HCT116 (cell line): Measurements from ENCODE around the gene DHRS13.
A peak's percentile ranks its signal among the peaks of the same experiment; 100 is the strongest.

Experiments
- CEBPB ChIP-seq: IDR thresholded peaks from 2 replicates; pipeline ENCODE4 v1.6.1; 2012; ENCODE audit warnings: low read depth
- CTCF ChIP-seq, 3 experiments: fragments of 200-600 bp in 1 of 3; sonication (generic) in 1 of 3; IDR thresholded peaks in 2 of 3; conservative IDR thresholded peaks in 1 of 3; 2 replicates each; pipeline ENCODE4 v1.5.1; 2012 to 2017; ENCODE audit warnings: low read depth in 2 of 3, low read length in 2 of 3, antibody characterized with exemption in 1 of 3, borderline replicate concordance in 1 of 3, control low read depth in 1 of 3, mild to moderate bottlenecking in 1 of 3, mixed read lengths in 1 of 3, mixed run types in 1 of 3, moderate library complexity in 1 of 3; ENCODE audit not compliant: insufficient read depth in 1 of 3
- POLR2AphosphoS5 ChIP-seq: IDR thresholded peaks from 2 replicates; pipeline ENCODE4 v1.6.1; 2011; ENCODE audit warnings: mild to moderate bottlenecking, low read depth, low read length, moderate library complexity
- SIN3A ChIP-seq: IDR thresholded peaks from 2 replicates; pipeline ENCODE4 v1.6.1; 2012; ENCODE audit warnings: low read depth
- SP1 ChIP-seq: IDR thresholded peaks from 2 replicates; pipeline ENCODE4 v1.6.1; 2012; ENCODE audit warnings: low read depth
- SRF ChIP-seq: IDR thresholded peaks from 2 replicates; pipeline ENCODE4 v1.6.1; 2012; ENCODE audit warnings: low read depth

GRCh38 chr17:28949185-28950016 is 46.5 kb upstream of the DHRS13 start:
- TF ChIP-seq CTCF (IDR thresholded peaks at IDR 0.05 in 2 of 3, conservative IDR thresholded peaks at IDR 0.05 in 1 of 3; ENCODE audit: borderline replicate concordance in 1 of 3, insufficient read depth in 1 of 3, low read depth in 2 of 3, low read length in 2 of 3) (no peak), SP1 (no peak), SRF (no peak), CEBPB (no peak), SIN3A (peak; percentile 45; the same call in 1 of the 2 replicates), POLR2AphosphoS5 (peak; percentile 51; the same call in 1 of the 2 replicates)
